Prostate gland (tissue), 2 donors: ENCODE measurements around the gene GLIS2.

Experiments used
- POLR2A ChIP-seq: fragments of 450-650 bp; IDR thresholded peaks from one replicate; pipeline ENCODE4 v1.6.1; 2016; ENCODE audit warnings: antibody characterized with exemption, mild to moderate bottlenecking
- POLR2AphosphoS5 ChIP-seq: sonication (generic); formaldehyde crosslinking; IDR thresholded peaks from one replicate; pipeline ENCODE4 v1.6.1; 2017; ENCODE audit warnings: antibody characterized with exemption
- TF ChIP-seq, protein P1 (sequence below), 4 experiments: fragments of 200-600 bp in 2 of 4; fragments of 450-650 bp in 2 of 4; sonication (generic) in 2 of 4; IDR thresholded peaks; 1 replicate in 3 of 4; 2 replicates in 1 of 4; pipeline ENCODE4 v1.5.1; 2016 to 2019; ENCODE audit warnings: antibody characterized with exemption in 4 of 4, mild to moderate bottlenecking in 2 of 4, moderate library complexity in 2 of 4

DNA sequence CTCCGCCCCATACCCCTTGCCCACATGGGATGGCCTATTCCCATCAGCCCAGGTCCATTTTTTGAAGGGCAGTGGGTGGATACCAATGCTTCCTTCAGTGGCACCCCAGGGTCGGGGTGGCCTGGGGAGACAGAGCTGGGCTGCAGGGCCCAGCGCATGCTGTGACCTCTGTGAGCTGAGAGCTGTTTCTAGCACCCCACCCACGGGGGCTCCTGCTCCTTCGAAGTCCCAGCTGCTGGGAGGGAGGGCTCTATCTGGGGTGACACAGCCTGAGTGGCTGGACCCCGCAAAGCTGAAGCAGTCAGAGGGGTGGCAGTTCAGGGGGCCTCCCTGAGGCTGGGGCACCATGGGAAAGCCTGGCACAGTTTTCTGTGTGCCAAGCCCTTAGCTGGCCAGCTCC lies 24.6 kb downstream of the GLIS2 start:
- TF ChIP-seq, protein P1, sequence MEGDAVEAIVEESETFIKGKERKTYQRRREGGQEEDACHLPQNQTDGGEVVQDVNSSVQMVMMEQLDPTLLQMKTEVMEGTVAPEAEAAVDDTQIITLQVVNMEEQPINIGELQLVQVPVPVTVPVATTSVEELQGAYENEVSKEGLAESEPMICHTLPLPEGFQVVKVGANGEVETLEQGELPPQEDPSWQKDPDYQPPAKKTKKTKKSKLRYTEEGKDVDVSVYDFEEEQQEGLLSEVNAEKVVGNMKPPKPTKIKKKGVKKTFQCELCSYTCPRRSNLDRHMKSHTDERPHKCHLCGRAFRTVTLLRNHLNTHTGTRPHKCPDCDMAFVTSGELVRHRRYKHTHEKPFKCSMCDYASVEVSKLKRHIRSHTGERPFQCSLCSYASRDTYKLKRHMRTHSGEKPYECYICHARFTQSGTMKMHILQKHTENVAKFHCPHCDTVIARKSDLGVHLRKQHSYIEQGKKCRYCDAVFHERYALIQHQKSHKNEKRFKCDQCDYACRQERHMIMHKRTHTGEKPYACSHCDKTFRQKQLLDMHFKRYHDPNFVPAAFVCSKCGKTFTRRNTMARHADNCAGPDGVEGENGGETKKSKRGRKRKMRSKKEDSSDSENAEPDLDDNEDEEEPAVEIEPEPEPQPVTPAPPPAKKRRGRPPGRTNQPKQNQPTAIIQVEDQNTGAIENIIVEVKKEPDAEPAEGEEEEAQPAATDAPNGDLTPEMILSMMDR (IDR thresholded peaks at IDR 0.05): no peak
- TF ChIP-seq POLR2A (no peak), POLR2AphosphoS5 (no peak)
